Dermis blood vessel endothelial cell (primary cell): ENCODE results near the gene PODN. TPM values are rescaled to one million over a fixed set of nuclear protein-coding genes. Genes with fewer than 3 reads are reported as not detected.

Experiments
- DNase-seq: peaks from one replicate; pipeline ENCODE4 v3.0.0; 2010
- total RNA-seq: library from RNA; depleted of rRNA; stranded (reverse); fragments of >200 nt; gene quantifications from 2 replicates; pipeline ENCODE4 v1.2.3, GENCODE V29; 2014

Gene PODN
- not detected in 2 replicates for total RNA-seq

- DNase-seq, result peak; percentile 39
These were observed at the start of gene PODN for GRCh38 chr1:53061859-53062707. TSS of gene PODN (plus strand) at chr1:53062213. CDS start at chr1:53069856, 7,643 bp downstream.

GRCh38 chr1:53014791-53015507 lies 47.1 kb upstream of the PODN start:
- peak; percentile 91 for DNase-seq

- no peak for DNase-seq
These were observed 46.5 kb upstream of the PODN start for GRCh38 chr1:53015508-53015860.

- no peak for DNase-seq
These were observed 45.3 kb upstream of the PODN start for GRCh38 chr1:53016705-53017104.

GRCh38 chr1:53020588-53020987 lies 41.4 kb upstream of the PODN start:
- no peak for DNase-seq

- no peak for DNase-seq
These were observed 39.8 kb upstream of the PODN start for GRCh38 chr1:53022179-53022578.

- no peak for DNase-seq
These were observed 38.5 kb upstream of the PODN start for GRCh38 chr1:53023546-53023945.

- no peak for DNase-seq
These were observed 37.9 kb upstream of the PODN start for GRCh38 chr1:53024117-53024516.

GRCh38 chr1:53025034-53025768 lies 36.8 kb upstream of the PODN start:
- peak; percentile 24 for DNase-seq

- DNase-seq, result no peak
These were observed 36.3 kb upstream of the PODN start for GRCh38 chr1:53025769-53026112.

- DNase-seq, result no peak
These were observed 35.8 kb upstream of the PODN start for GRCh38 chr1:53026254-53026653.

- DNase-seq, result no peak
These were observed 30.3 kb upstream of the PODN start for GRCh38 chr1:53031732-53032131.

GRCh38 chr1:53037159-53037558 lies 24.9 kb upstream of the PODN start:
- DNase-seq, result no peak

GRCh38 chr1:53038566-53038965 lies 23.4 kb upstream of the PODN start:
- no peak for DNase-seq

GRCh38 chr1:53043271-53043670 lies 18.7 kb upstream of the PODN start:
- no peak for DNase-seq

- no peak for DNase-seq
These were observed 17.1 kb upstream of the PODN start for GRCh38 chr1:53044926-53045325.

GRCh38 chr1:53046930-53047329 lies 15.1 kb upstream of the PODN start:
- DNase-seq, result peak; percentile 88

- peak; percentile 93 for DNase-seq
These were observed 14.0 kb upstream of the PODN start for GRCh38 chr1:53047737-53048736.

- peak; percentile 14 for DNase-seq
These were observed 12.9 kb upstream of the PODN start for GRCh38 chr1:53048960-53049573.

- peak; percentile 67 for DNase-seq
These were observed 12.4 kb upstream of the PODN start for GRCh38 chr1:53049574-53049967.

- DNase-seq, result no peak
These were observed 11.7 kb upstream of the PODN start for GRCh38 chr1:53050310-53050709.

- no peak for DNase-seq
These were observed 10.3 kb upstream of the PODN start for GRCh38 chr1:53051676-53052075.
